ENCODE data around the gene UXT. TPM values are rescaled to one million over a fixed set of nuclear protein-coding genes. Genes with fewer than 3 reads are reported as not detected.

UXT gene
- total RNA-seq (118 TPM), polyA plus RNA-seq (ENCODE audit: insufficient read depth in 1 of 8, insufficient read length in 8 of 8, low replicate concordance in 1 of 8) (100 to 1,000 TPM in 1 of 8 donors, 10 to 100 TPM in 7; 77.4 to 105 (median 85.0) TPM)
- long read RNA-seq, donor 1, transcript UXT-201 (7 exons, 574 nt) = major isoform, 13 of 18 reads
- long read RNA-seq, donor 1, partial matches to known transcripts = 0 of 18 reads
- long read RNA-seq, donor 1, other reads (novel, unspliced or antisense) = 0 of 18 reads
- long read RNA-seq, donor 2, transcript UXT-201 (7 exons, 574 nt) = major isoform, 8 of 13 reads
- long read RNA-seq, donor 2, transcript UXT-202 (6 exons, 701 nt) = minor isoform, 5 of 13 reads
- long read RNA-seq, donor 2, partial matches to known transcripts = 0 of 13 reads
- long read RNA-seq, donor 2, other reads (novel, unspliced or antisense) = 0 of 13 reads
- long read RNA-seq, donor 3, transcript UXT-201 (7 exons, 574 nt) = major isoform, 29 of 57 reads
- long read RNA-seq, donor 3, transcript UXT-202 (6 exons, 701 nt) = minor isoform, 23 of 57 reads
- long read RNA-seq, donor 3, transcript UXT-204 (3 exons, 476 nt) = minor isoform, 5 of 57 reads
- long read RNA-seq, donor 3, partial matches to known transcripts = 0 of 57 reads
- long read RNA-seq, donor 3, other reads (novel, unspliced or antisense) = 0 of 57 reads
- long read RNA-seq, donor 4, transcript UXT-202 (6 exons, 701 nt) = minor isoform, 15 of 48 reads
- long read RNA-seq, donor 4, transcript UXT-201 (7 exons, 574 nt) = major isoform, 33 of 48 reads
- long read RNA-seq, donor 4, partial matches to known transcripts = 0 of 48 reads
- long read RNA-seq, donor 4, other reads (novel, unspliced or antisense) = 0 of 48 reads
- long read RNA-seq, donor 5, transcript UXT-201 (7 exons, 574 nt) = major isoform, 96 of 135 reads
- long read RNA-seq, donor 5, transcript UXT-202 (6 exons, 701 nt) = minor isoform, 27 of 135 reads
- long read RNA-seq, donor 5, partial matches to known transcripts = 0 of 135 reads
- long read RNA-seq, donor 5, other reads (novel, unspliced or antisense) = 8 of 135 reads
- long read RNA-seq, donor 6, transcript UXT-201 (7 exons, 574 nt) = major isoform, 80 of 131 reads
- long read RNA-seq, donor 6, transcript UXT-202 (6 exons, 701 nt) = minor isoform, 41 of 131 reads
- long read RNA-seq, donor 6, partial matches to known transcripts = 5 of 131 reads
- long read RNA-seq, donor 6, other reads (novel, unspliced or antisense) = 0 of 131 reads
- long read RNA-seq, donor 7, transcript UXT-202 (6 exons, 701 nt) = minor isoform, 29 of 91 reads
- long read RNA-seq, donor 7, transcript UXT-201 (7 exons, 574 nt) = major isoform, 57 of 91 reads
- long read RNA-seq, donor 7, partial matches to known transcripts = 0 of 91 reads
- long read RNA-seq, donor 7, other reads (novel, unspliced or antisense) = 0 of 91 reads
- long read RNA-seq, donor 8, transcript UXT-202 (6 exons, 701 nt) = minor isoform, 16 of 43 reads
- long read RNA-seq, donor 8, transcript UXT-201 (7 exons, 574 nt) = major isoform, 23 of 43 reads
- long read RNA-seq, donor 8, partial matches to known transcripts = 0 of 43 reads
- long read RNA-seq, donor 8, other reads (novel, unspliced or antisense) = 0 of 43 reads
- long read RNA-seq, donor 9, transcript UXT-202 (6 exons, 701 nt) = minor isoform, 20 of 66 reads
- long read RNA-seq, donor 9, transcript UXT-201 (7 exons, 574 nt) = major isoform, 41 of 66 reads
- long read RNA-seq, donor 9, partial matches to known transcripts = 0 of 66 reads
- long read RNA-seq, donor 9, other reads (novel, unspliced or antisense) = 0 of 66 reads
- long read RNA-seq, donor 10, transcript UXT-202 (6 exons, 701 nt) = minor isoform, 27 of 73 reads
- long read RNA-seq, donor 10, transcript UXT-201 (7 exons, 574 nt) = major isoform, 42 of 73 reads
- long read RNA-seq, donor 10, partial matches to known transcripts = 0 of 73 reads
- long read RNA-seq, donor 10, other reads (novel, unspliced or antisense) = 0 of 73 reads
- long read RNA-seq, donor 11, transcript UXT-202 (6 exons, 701 nt) = minor isoform, 21 of 59 reads
- long read RNA-seq, donor 11, transcript UXT-201 (7 exons, 574 nt) = major isoform, 35 of 59 reads
- long read RNA-seq, donor 11, partial matches to known transcripts = 0 of 59 reads
- long read RNA-seq, donor 11, other reads (novel, unspliced or antisense) = 0 of 59 reads

- H3K36me3 ChIP-seq (ENCODE audit: control insufficient read depth, insufficient read depth, low read length) = peaks cover 20% of the 10 kb centered on the region
- DNase-seq = peak; percentile 95
- WGBS (ENCODE audit: insufficient coverage) = 40% methylated on average over 39 of the region's 54 CpGs
- H3K27ac ChIP-seq (ENCODE audit: low read length) = peak within 1 kb of the TSS; percentile 98
- no peaks in the 10 kb centered on the region for H3K4me1 ChIP-seq (ENCODE audit: control insufficient read depth, insufficient read depth, low read length)
- H3K9me3 ChIP-seq (replicated peaks; ENCODE audit: control insufficient read depth, low read depth, low read length) = no peaks in the 10 kb centered on the region
- no peaks in the 10 kb centered on the region for H3K27me3 ChIP-seq (ENCODE audit: control insufficient read depth, insufficient read depth, low read length)
- H3K4me3 ChIP-seq (ENCODE audit: low read length) = peak within 1 kb of the TSS; percentile 66
Measured at GRCh38 chrX:47658684-47659420, at the start of gene UXT. UXT (minus strand) TSS chrX:47659180; CDS start chrX:47658927, 253 bp downstream.

- Histone ChIP-seq H3K36me3 (ENCODE audit: control insufficient read depth, insufficient read depth, low read length) (no peaks in the 10 kb centered on the region), H3K4me1 (ENCODE audit: control insufficient read depth, insufficient read depth, low read length) (no peaks in the 10 kb centered on the region), H3K27ac (ENCODE audit: low read length) (peak overlapping the region; percentile 1), H3K27me3 (ENCODE audit: control insufficient read depth, insufficient read depth, low read length) (peaks cover 5% of the 10 kb centered on the region), H3K9me3 (replicated peaks; ENCODE audit: control insufficient read depth, low read depth, low read length) (no peaks in the 10 kb centered on the region), H3K4me3 (ENCODE audit: low read length) (no peak overlapping the region)
- 32% methylated on average over 2 of the region's 7 CpGs for WGBS (ENCODE audit: insufficient coverage)
- DNase-seq = peak; percentile 64
Measured at GRCh38 chrX:47707031-47707780, 48.2 kb upstream of the UXT start.

GRCh38 chrX:47706575-47706974, 47.6 kb upstream of the UXT start:
- Histone ChIP-seq H3K4me3 (ENCODE audit: low read length) (no peak overlapping the region), H3K36me3 (ENCODE audit: control insufficient read depth, insufficient read depth, low read length) (no peaks in the 10 kb centered on the region), H3K9me3 (replicated peaks; ENCODE audit: control insufficient read depth, low read depth, low read length) (no peaks in the 10 kb centered on the region), H3K27ac (ENCODE audit: low read length) (peak overlapping the region; percentile 1), H3K27me3 (ENCODE audit: control insufficient read depth, insufficient read depth, low read length) (peaks cover 5% of the 10 kb centered on the region), H3K4me1 (ENCODE audit: control insufficient read depth, insufficient read depth, low read length) (no peaks in the 10 kb centered on the region)
- peak; percentile 43 for DNase-seq
- no CpG with 5 or more reads among the region's 3 CpGs for WGBS (ENCODE audit: insufficient coverage)

GRCh38 chrX:47704736-47705135, 45.8 kb upstream of the UXT start:
- peaks cover 3% of the 10 kb centered on the region for H3K27me3 ChIP-seq (ENCODE audit: control insufficient read depth, insufficient read depth, low read length)
- 72% methylated on average over 4 of the region's 5 CpGs for WGBS (ENCODE audit: insufficient coverage)
- no peak overlapping the region for H3K4me3 ChIP-seq (ENCODE audit: low read length)
- no peaks in the 10 kb centered on the region for H3K4me1 ChIP-seq (ENCODE audit: control insufficient read depth, insufficient read depth, low read length)
- no peaks in the 10 kb centered on the region for H3K36me3 ChIP-seq (ENCODE audit: control insufficient read depth, insufficient read depth, low read length)
- H3K9me3 ChIP-seq (replicated peaks; ENCODE audit: control insufficient read depth, low read depth, low read length) = no peaks in the 10 kb centered on the region
- H3K27ac ChIP-seq (ENCODE audit: low read length) = no peak overlapping the region
- DNase-seq = no peak

- Histone ChIP-seq H3K9me3 (replicated peaks; ENCODE audit: control insufficient read depth, low read depth, low read length) (peaks cover 2% of the 10 kb centered on the region), H3K4me1 (ENCODE audit: control insufficient read depth, insufficient read depth, low read length) (no peaks in the 10 kb centered on the region), H3K27me3 (ENCODE audit: control insufficient read depth, insufficient read depth, low read length) (no peaks in the 10 kb centered on the region), H3K36me3 (ENCODE audit: control insufficient read depth, insufficient read depth, low read length) (no peaks in the 10 kb centered on the region), H3K27ac (ENCODE audit: low read length) (no peak overlapping the region), H3K4me3 (ENCODE audit: low read length) (no peak overlapping the region)
- no peak for DNase-seq
- no CpG with 5 or more reads among the region's 1 CpG for WGBS (ENCODE audit: insufficient coverage)
Measured at GRCh38 chrX:47697181-47697580, 38.2 kb upstream of the UXT start.

- no peaks in the 10 kb centered on the region for H3K36me3 ChIP-seq (ENCODE audit: control insufficient read depth, insufficient read depth, low read length)
- H3K9me3 ChIP-seq (replicated peaks; ENCODE audit: control insufficient read depth, low read depth, low read length) = no peaks in the 10 kb centered on the region
Measured at GRCh38 chrX:47690175-47690574, 31.2 kb upstream of the UXT start.

GRCh38 chrX:47687263-47687662, 28.3 kb upstream of the UXT start:
- no peaks in the 10 kb centered on the region for H3K4me1 ChIP-seq (ENCODE audit: control insufficient read depth, insufficient read depth, low read length)
- no peaks in the 10 kb centered on the region for H3K36me3 ChIP-seq (ENCODE audit: control insufficient read depth, insufficient read depth, low read length)
- no peaks in the 10 kb centered on the region for H3K9me3 ChIP-seq (replicated peaks; ENCODE audit: control insufficient read depth, low read depth, low read length)
- H3K27me3 ChIP-seq (ENCODE audit: control insufficient read depth, insufficient read depth, low read length) = peaks cover 3% of the 10 kb centered on the region
- H3K27ac ChIP-seq (ENCODE audit: low read length) = no peak overlapping the region
- WGBS (ENCODE audit: insufficient coverage) = 0% methylated on average over 1 of the region's 6 CpGs
- DNase-seq = no peak
- H3K4me3 ChIP-seq (ENCODE audit: low read length) = no peak overlapping the region

More at GRCh38 chrX:47690175-47690574, 31.2 kb upstream of the UXT start:
- no peaks in the 10 kb centered on the region for H3K4me1 ChIP-seq (ENCODE audit: control insufficient read depth, insufficient read depth, low read length)
- 88% methylated on average over 1 of the region's 2 CpGs for WGBS (ENCODE audit: insufficient coverage)
- H3K27me3 ChIP-seq (ENCODE audit: control insufficient read depth, insufficient read depth, low read length) = peaks cover 3% of the 10 kb centered on the region
- no peak overlapping the region for H3K27ac ChIP-seq (ENCODE audit: low read length)
- H3K4me3 ChIP-seq (ENCODE audit: low read length) = no peak overlapping the region
- no peak for DNase-seq

- H3K4me1 ChIP-seq (ENCODE audit: control insufficient read depth, insufficient read depth, low read length) = no peaks in the 10 kb centered on the region
- peaks cover 3% of the 10 kb centered on the region for H3K27me3 ChIP-seq (ENCODE audit: control insufficient read depth, insufficient read depth, low read length)
- H3K36me3 ChIP-seq (ENCODE audit: control insufficient read depth, insufficient read depth, low read length) = no peaks in the 10 kb centered on the region
- H3K4me3 ChIP-seq (ENCODE audit: low read length) = no peak overlapping the region
- no CpG with 5 or more reads among the region's 3 CpGs for WGBS (ENCODE audit: insufficient coverage)
- no peak overlapping the region for H3K27ac ChIP-seq (ENCODE audit: low read length)
- no peak for DNase-seq
- H3K9me3 ChIP-seq (replicated peaks; ENCODE audit: control insufficient read depth, low read depth, low read length) = no peaks in the 10 kb centered on the region
Measured at GRCh38 chrX:47683829-47684205, 24.8 kb upstream of the UXT start.

All from muscle of leg (tissue), 16 donors.